ENCODE measurements around the gene ARID3B. TPM values are rescaled to one million over a fixed set of nuclear protein-coding genes. Genes with fewer than 3 reads are reported as not detected.
A peak's percentile ranks its signal among the peaks of the same experiment; 100 is the strongest.

The ARID3B gene
- total and polyA plus RNA-seq, 2 of the 4 experiments (the other 2 are of a cell fraction) = 2.5 to 5.0 TPM

DNA sequence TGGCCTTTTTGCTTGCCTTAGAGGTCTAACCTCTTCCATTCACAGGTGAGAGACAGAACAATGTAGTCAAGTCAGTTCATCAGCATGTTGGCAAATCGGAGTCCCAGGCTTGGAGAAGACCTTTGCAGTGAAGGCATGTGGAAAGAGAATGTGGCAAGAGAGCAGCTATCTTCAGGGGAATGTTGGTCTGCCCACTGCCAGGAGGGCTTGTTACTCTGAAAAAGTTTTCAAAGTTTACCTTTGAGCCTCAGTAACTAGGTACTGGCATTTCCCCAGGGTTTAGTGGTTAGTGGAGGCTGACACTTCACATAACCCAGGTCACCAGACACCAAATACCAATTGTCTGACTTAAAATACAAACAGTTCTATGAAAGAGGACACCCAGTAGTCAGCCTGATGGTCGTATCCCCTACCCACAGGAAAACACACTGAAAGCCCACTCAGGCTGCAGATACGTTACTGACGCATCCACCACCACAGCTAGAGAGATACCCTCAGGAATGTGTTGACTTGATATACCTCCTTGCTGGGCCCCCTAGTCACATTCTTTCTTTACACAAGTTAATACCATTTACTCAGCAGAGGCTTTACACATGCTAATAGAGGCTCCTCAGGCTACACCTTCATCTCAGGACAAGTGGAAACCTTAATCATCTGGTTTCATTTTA lies 9.7 kb upstream of the ARID3B start (continued):
- TF ChIP-seq CHD1 (IDR thresholded peaks at IDR 0.05; ENCODE audit: low read depth, low read length) (no peak), NFE2L2 (IDR thresholded peaks at IDR 0.05; ENCODE audit: low read depth, low read length) (peak; percentile 25; the same call in 1 of the 2 replicates)

DNA sequence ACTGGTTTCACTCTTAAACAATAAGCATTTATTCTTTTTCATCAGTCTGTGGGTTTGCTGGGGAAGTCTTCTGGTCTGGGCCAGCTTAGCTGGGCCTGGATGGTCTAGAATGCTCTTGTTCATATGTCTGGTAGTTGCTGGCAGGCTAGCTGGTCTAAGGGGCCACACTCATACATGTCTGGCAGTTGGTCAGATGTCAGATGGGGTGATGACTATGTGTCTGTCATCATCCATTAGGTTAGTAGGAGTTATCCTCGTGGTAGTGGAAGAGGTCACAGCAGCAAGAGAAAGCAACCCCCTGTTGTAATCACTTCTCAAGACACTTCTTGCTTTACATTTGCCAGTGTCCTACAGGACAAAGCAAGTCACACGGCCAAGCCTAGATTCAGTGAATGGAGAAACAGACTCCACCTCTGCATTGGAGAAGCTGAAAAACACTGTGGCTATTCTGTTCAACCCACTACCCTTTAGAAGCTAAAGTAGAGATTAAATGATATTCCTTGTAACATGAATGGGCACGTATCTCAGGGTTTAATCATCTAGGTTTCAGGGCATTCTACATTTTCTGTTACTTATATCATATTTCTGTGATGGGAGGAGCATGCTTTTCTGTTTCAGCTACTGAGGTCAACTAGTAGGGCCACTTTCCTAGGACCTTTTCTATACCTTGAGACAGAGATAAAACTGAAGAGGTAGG lies 5.5 kb upstream of the ARID3B start:
- POLR2A ChIA-PET (ENCODE audit: unreplicated experiment) = no interaction called here
- no peaks in the 10 kb centered on the region for H3K27me3 ChIP-seq (ENCODE audit: control insufficient read depth, insufficient read depth, low read length)
- H4K8ac ChIP-seq (ENCODE audit: low read depth in 2 of 2, low read length in 2 of 2) = peak overlapping the region; percentile 17 to 61; a peak in 3 of 4 replicates
- DNase-seq (peak; percentile 73), ATAC-seq (ENCODE audit: low read depth) (no peak)
- peaks cover 13% of the 10 kb centered on the region for H3K4me1 ChIP-seq (ENCODE audit: control insufficient read depth, insufficient read depth, low read length)
- peaks cover 7% of the 10 kb centered on the region; the same call in 1 of the 2 replicates for H4K20me1 ChIP-seq (ENCODE audit: insufficient read depth, low read length)
- no TSS peak for BruUV-seq (replicated peaks)
- H2BK20ac ChIP-seq (ENCODE audit: low read depth, low read length) = no peak overlapping the region; the same call in 1 of the 2 replicates
- no peak overlapping the region for H2AK9ac ChIP-seq (replicated peaks; ENCODE audit: low read depth, low read length, poor library complexity)
- peak overlapping the region; percentile 47; the same call in 1 of the 3 replicates for H2BK15ac ChIP-seq (ENCODE audit: low read depth, low read length)
- H4K91ac ChIP-seq (ENCODE audit: insufficient read depth, low read depth, low read length) = no peak overlapping the region
- H2BK5ac ChIP-seq (ENCODE audit: low read depth, low read length, poor library complexity, severe bottlenecking) = peak overlapping the region; percentile 51
- intact Hi-C loops (cut with micrococcal nuclease) = no loop called here
- H3K4ac ChIP-seq (ENCODE audit: low read depth, low read length) = peak overlapping the region; percentile 31; the same call in 1 of the 2 replicates
- H3K56ac ChIP-seq (ENCODE audit: extremely low read depth, insufficient read depth, low read length) = no peak overlapping the region
- H3K9ac ChIP-seq (ENCODE audit: low read depth, low read length) = no peak overlapping the region
- peaks cover 3 to 9% of the 10 kb centered on the region in 2 experiments for H3K79me1 ChIP-seq (ENCODE audit: low read depth in 1 of 2, low read length in 2 of 2)
- H3K23ac ChIP-seq (ENCODE audit: low read depth, low read length) = peak overlapping the region; percentile 53; the same call in 1 of the 2 replicates
- no peak overlapping the region for H3K27ac ChIP-seq (ENCODE audit: insufficient read depth, low read length)
- in situ Hi-C loops (cut with MboI; ENCODE audit: low sequenced_read_pairs) = no loop called here
- H2AFZ ChIP-seq (replicated peaks; ENCODE audit: low read length, poor library complexity) = peak overlapping the region; percentile 74
- peak overlapping the region; percentile 87 for H2AK5ac ChIP-seq (ENCODE audit: low read depth, low read length)
- H4K5ac ChIP-seq (ENCODE audit: low read depth, low read length) = no peak overlapping the region
- no peak overlapping the region for H3K4me2 ChIP-seq (ENCODE audit: low read depth, low read length)
- peaks cover 11% of the 10 kb centered on the region for H3K9me1 ChIP-seq (ENCODE audit: insufficient read depth, low read length)
- CTCF ChIA-PET = interaction anchor here (1.4 kb wide), 1 partner anchor 153 kb away, joined by 6 read pairs; no protein-coding TSS in a partner anchor
- no peaks in the 10 kb centered on the region for H3K9me3 ChIP-seq (ENCODE audit: control insufficient read depth, insufficient read depth, low read length)
- H3K18ac ChIP-seq (ENCODE audit: low read depth, low read length) = no peak overlapping the region
- peak overlapping the region; percentile 10; the same call in 1 of the 2 replicates for H2BK120ac ChIP-seq (ENCODE audit: low read depth, low read length)
- no peak overlapping the region for H3K4me3 ChIP-seq (ENCODE audit: insufficient read depth, low read depth, low read length)
- dilution Hi-C loops (cut with HindIII; ENCODE audit: low sequenced_read_pairs, unreplicated experiment) = no loop called here
- WGBS, 2 experiments (ENCODE audit: extremely low coverage in 2 of 2, insufficient read length in 1 of 2) = no CpG with 5 or more reads among the region's 3 CpGs
- no peak overlapping the region; the same call in 1 of the 2 replicates for H3K14ac ChIP-seq (replicated peaks; ENCODE audit: low read depth, low read length)
- H3K36me3 ChIP-seq (ENCODE audit: control insufficient read depth, insufficient read depth, low read length) = no peaks in the 10 kb centered on the region
- TF ChIP-seq RFX5 (IDR thresholded peaks at IDR 0.05; ENCODE audit: low read depth, low read length) (no peak), MAZ (IDR thresholded peaks at IDR 0.05; ENCODE audit: borderline replicate concordance, low read depth, low read length) (no peak), CEBPB (IDR thresholded peaks at IDR 0.05; ENCODE audit: low read depth, low read length) (0 out of 2 replicates have a peak, but pooled peaks have one; percentile 11), RCOR1 (IDR thresholded peaks at IDR 0.05; ENCODE audit: insufficient replicate concordance, low read length) (no peak), SMC3 (IDR thresholded peaks at IDR 0.05; ENCODE audit: low read depth, low read length) (no peak), NFE2L2 (IDR thresholded peaks at IDR 0.05; ENCODE audit: low read depth, low read length) (no peak), FOS (IDR thresholded peaks at IDR 0.05; ENCODE audit: low read depth, low read length) (peak; percentile 22; the same call in 1 of the 2 replicates), BHLHE40 (IDR thresholded peaks at IDR 0.05; ENCODE audit: low read depth, low read length) (no peak), CHD1 (IDR thresholded peaks at IDR 0.05; ENCODE audit: low read depth, low read length) (no peak), MAFK (IDR thresholded peaks at IDR 0.05; ENCODE audit: low read depth, low read length) (no peak)
- TF ChIP-seq, protein P1, sequence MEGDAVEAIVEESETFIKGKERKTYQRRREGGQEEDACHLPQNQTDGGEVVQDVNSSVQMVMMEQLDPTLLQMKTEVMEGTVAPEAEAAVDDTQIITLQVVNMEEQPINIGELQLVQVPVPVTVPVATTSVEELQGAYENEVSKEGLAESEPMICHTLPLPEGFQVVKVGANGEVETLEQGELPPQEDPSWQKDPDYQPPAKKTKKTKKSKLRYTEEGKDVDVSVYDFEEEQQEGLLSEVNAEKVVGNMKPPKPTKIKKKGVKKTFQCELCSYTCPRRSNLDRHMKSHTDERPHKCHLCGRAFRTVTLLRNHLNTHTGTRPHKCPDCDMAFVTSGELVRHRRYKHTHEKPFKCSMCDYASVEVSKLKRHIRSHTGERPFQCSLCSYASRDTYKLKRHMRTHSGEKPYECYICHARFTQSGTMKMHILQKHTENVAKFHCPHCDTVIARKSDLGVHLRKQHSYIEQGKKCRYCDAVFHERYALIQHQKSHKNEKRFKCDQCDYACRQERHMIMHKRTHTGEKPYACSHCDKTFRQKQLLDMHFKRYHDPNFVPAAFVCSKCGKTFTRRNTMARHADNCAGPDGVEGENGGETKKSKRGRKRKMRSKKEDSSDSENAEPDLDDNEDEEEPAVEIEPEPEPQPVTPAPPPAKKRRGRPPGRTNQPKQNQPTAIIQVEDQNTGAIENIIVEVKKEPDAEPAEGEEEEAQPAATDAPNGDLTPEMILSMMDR (conservative IDR thresholded peaks at IDR 0.05; ENCODE audit: low read depth, low read length) = no peak
- TF ChIP-seq, protein P2, sequence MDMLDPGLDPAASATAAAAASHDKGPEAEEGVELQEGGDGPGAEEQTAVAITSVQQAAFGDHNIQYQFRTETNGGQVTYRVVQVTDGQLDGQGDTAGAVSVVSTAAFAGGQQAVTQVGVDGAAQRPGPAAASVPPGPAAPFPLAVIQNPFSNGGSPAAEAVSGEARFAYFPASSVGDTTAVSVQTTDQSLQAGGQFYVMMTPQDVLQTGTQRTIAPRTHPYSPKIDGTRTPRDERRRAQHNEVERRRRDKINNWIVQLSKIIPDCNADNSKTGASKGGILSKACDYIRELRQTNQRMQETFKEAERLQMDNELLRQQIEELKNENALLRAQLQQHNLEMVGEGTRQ (IDR thresholded peaks at IDR 0.05; ENCODE audit: low read depth, low read length) = peak; percentile 29; the same call in 1 of the 2 replicates

Measured in IMR-90 (cell line).